K562 (cell line): ENCODE data around the gene ESPL1.

Experiments used
- CHD4 ChIP-seq: fragments of 200-600 bp; sonication (generic); IDR thresholded peaks from 3 replicates; pipeline ENCODE4 v1.6.1; 2012; ENCODE audit warnings: low read depth, mild to moderate bottlenecking, mixed read lengths, low read length, inconsistent platforms; ENCODE audit not compliant: insufficient read depth, insufficient replicate concordance, poor library complexity, severe bottlenecking
- CTCF ChIP-seq, 3 experiments: IDR thresholded peaks in 2 of 3; conservative IDR thresholded peaks in 1 of 3; 2 replicates each; pipeline ENCODE4 v1.5.1; 2011 to 2012; ENCODE audit warnings: low read length in 3 of 3, mild to moderate bottlenecking in 3 of 3, control low read depth in 2 of 3, improper control_type of control experiment in 1 of 3, inconsistent platforms in 1 of 3, low read depth in 1 of 3, mixed read lengths in 1 of 3, moderate library complexity in 1 of 3; ENCODE audit not compliant: insufficient read depth in 2 of 3
- ESRRB ChIP-seq: fragments of 250-450 bp; sonication (Bioruptor Pico); IDR thresholded peaks from 2 replicates; pipeline ENCODE4 v1.5.0; 2020; ENCODE audit warnings: mild to moderate bottlenecking, moderate library complexity, borderline replicate concordance
- NELFE ChIP-seq: IDR thresholded peaks from 2 replicates; pipeline ENCODE4 v1.6.1; 2011; ENCODE audit warnings: mild to moderate bottlenecking; ENCODE audit not compliant: insufficient read depth, insufficient read length
- POLR2A ChIP-seq: fragments of 450-650 bp; conservative IDR thresholded peaks from 2 replicates; pipeline ENCODE4 v1.6.1; 2016
- RERE ChIP-seq: sonication (generic); formaldehyde crosslinking; IDR thresholded peaks from 2 replicates; pipeline ENCODE4 v1.8.0; 2023; ENCODE audit warnings: missing genetic modification reagents, mild to moderate bottlenecking, borderline replicate concordance
- ZNF217 ChIP-seq: sonication (generic); formaldehyde crosslinking; IDR thresholded peaks from 2 replicates; pipeline ENCODE4 v1.8.0; 2022; ENCODE audit warnings: mild to moderate bottlenecking, missing genetic modification reagents

DNA sequence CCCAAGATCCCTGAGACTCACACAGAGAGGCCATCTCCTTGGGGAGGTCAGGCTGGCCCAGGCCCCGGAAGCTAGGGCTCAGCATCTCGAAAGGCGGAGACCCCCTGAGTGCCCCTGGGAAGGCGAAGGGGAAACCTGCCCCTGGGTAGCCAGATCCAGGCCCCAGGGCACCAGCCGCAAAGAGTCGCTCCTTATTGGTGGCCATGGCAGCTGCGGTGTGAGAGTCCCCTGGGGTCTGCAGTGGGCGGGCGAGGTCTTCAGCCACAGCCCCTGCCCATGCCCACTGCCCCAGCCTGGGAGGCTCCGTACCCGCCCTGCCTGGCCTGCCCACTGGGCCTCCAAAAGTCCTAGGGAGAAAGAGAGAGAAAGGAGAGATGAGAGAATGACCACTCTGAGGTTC lies 40.8 kb upstream of the ESPL1 start:
- TF ChIP-seq NELFE (no peak), CHD4 (no peak), CTCF (IDR thresholded peaks at IDR 0.05 in 2 of 3, conservative IDR thresholded peaks at IDR 0.05 in 1 of 3; ENCODE audit: insufficient read depth in 2 of 3, low read depth in 1 of 3, low read length in 3 of 3) (no peak), ZNF217 (CRISPR knock-in tag) (no peak), POLR2A (no peak), RERE (CRISPR knock-in tag) (no peak), ESRRB (CRISPR knock-in tag) (no peak)
